ENCODE data around the gene CSNK1G1.

GRCh38 chr15:64305261-64305660 lies 50.7 kb downstream of the CSNK1G1 start:
- TF ChIP-seq CTCF (IDR thresholded peaks at IDR 0.05): no peak
- no peak for TF ChIP-seq USF2 (IDR thresholded peaks at IDR 0.05; ENCODE audit: borderline replicate concordance, low read depth, low read length)
- no peak for TF ChIP-seq GABPA (IDR thresholded peaks at IDR 0.05; ENCODE audit: low read depth)
- TF ChIP-seq POLR2AphosphoS5 (IDR thresholded peaks at IDR 0.05; ENCODE audit: low read depth, low read length): no peak
- TF ChIP-seq SIN3A (IDR thresholded peaks at IDR 0.05; ENCODE audit: borderline replicate concordance, low read depth, low read length): no peak
- TF ChIP-seq SMC3 (IDR thresholded peaks at IDR 0.05; ENCODE audit: low read depth, low read length): no peak
- TF ChIP-seq MAX (IDR thresholded peaks at IDR 0.05; ENCODE audit: low read depth): no peak

All from SK-N-SH (cell line).